OCI-LY1 (cell line): ENCODE data around the gene ZNF22.

Experiments
- H2AFZ ChIP-seq: fragments of 200-600 bp; sonication (generic), shearing (Covaris generic); 2 replicates; pipeline ENCODE4 v1.6.0; 2014; ENCODE audit warnings: antibody characterized with exemption, mild to moderate bottlenecking, low read length
- H3F3A ChIP-seq: fragments of 200-600 bp; sonication (generic), shearing (Covaris generic); 2 replicates; pipeline ENCODE4 v1.6.0; 2014; ENCODE audit warnings: mild to moderate bottlenecking, antibody characterized with exemption, low read length, moderate library complexity; ENCODE audit not compliant: insufficient read depth
- H3K27ac ChIP-seq: fragments of 200-600 bp; sonication (generic); 2 replicates; pipeline ENCODE4 v1.5.1; 2014; ENCODE audit warnings: low read length, mixed run types, mild to moderate bottlenecking, low read depth; ENCODE audit not compliant: poor library complexity, severe bottlenecking
- H3K27me3 ChIP-seq: fragments of 200-600 bp; sonication (generic); 2 replicates; pipeline ENCODE4 v1.6.0; 2014; ENCODE audit warnings: antibody characterized with exemption, mild to moderate bottlenecking, low read length, moderate library complexity; ENCODE audit not compliant: insufficient read depth
- H3K36me3 ChIP-seq: fragments of 200-600 bp; sonication (generic); 2 replicates; pipeline ENCODE4 v1.6.1; 2014; ENCODE audit warnings: mild to moderate bottlenecking, antibody characterized with exemption, low read length, moderate library complexity, mixed read lengths; ENCODE audit not compliant: insufficient read depth
- H3K4me1 ChIP-seq: fragments of 200-600 bp; sonication (generic); 2 replicates; pipeline ENCODE4 v1.5.1; 2014; ENCODE audit warnings: mild to moderate bottlenecking, low read length, moderate library complexity; ENCODE audit not compliant: insufficient read depth, severe bottlenecking
- H3K4me2 ChIP-seq: fragments of 200-600 bp; sonication (generic), shearing (Covaris generic); 2 replicates; pipeline ENCODE4 v1.6.1; 2014; ENCODE audit warnings: low read length
- H3K4me3 ChIP-seq: fragments of 200-600 bp; sonication (generic); 2 replicates; pipeline ENCODE4 v1.5.1; 2014; ENCODE audit warnings: low read length, low read depth, mild to moderate bottlenecking, mixed read lengths; ENCODE audit not compliant: poor library complexity, severe bottlenecking
- H3K79me2 ChIP-seq: fragments of 200-600 bp; shearing (Covaris generic); 2 replicates; pipeline ENCODE4 v1.6.1; 2016; ENCODE audit warnings: mixed run types, low read length, mixed read lengths; ENCODE audit not compliant: insufficient read depth
- H3K9ac ChIP-seq: fragments of 200-600 bp; sonication (generic), shearing (Covaris generic); 2 replicates; pipeline ENCODE4 v1.6.1; 2014; ENCODE audit warnings: mild to moderate bottlenecking, low read length, mixed read lengths
- H3K9me2 ChIP-seq: fragments of 200-600 bp; sonication (generic), shearing (Covaris generic); 2 replicates; pipeline ENCODE4 v1.6.1; 2014; ENCODE audit warnings: low read depth, mild to moderate bottlenecking, low read length, mixed read lengths
- H3K9me3 ChIP-seq: fragments of 200-600 bp; shearing (Covaris generic); 2 replicates; pipeline ENCODE4 v1.6.1; 2014; ENCODE audit warnings: low read length, mixed read lengths
- H4K20me1 ChIP-seq: fragments of 200-600 bp; sonication (generic), shearing (Covaris generic); 2 replicates; pipeline ENCODE4 v1.6.0; 2016; ENCODE audit warnings: mild to moderate bottlenecking, low read length; ENCODE audit not compliant: insufficient read depth
- CTCF ChIP-seq: fragments of 200-600 bp; sonication (generic), shearing (Covaris generic); IDR thresholded peaks from 2 replicates; pipeline ENCODE4 v1.5.1; 2017; ENCODE audit warnings: mild to moderate bottlenecking, antibody characterized with exemption, low read length, moderate library complexity, mixed read lengths
- EZH2 ChIP-seq: fragments of 200-600 bp; sonication (generic), shearing (Covaris generic); IDR thresholded peaks from 2 replicates; pipeline ENCODE4 v1.8.0; 2017; ENCODE audit warnings: borderline replicate concordance, mixed run types, mild to moderate bottlenecking, antibody characterized with exemption, low read length, moderate library complexity, mixed read lengths

Gene ZNF22

GRCh38 chr10:45050551-45051235, 50.0 kb downstream of the ZNF22 start:
- Histone ChIP-seq H3K9me2 (no peaks in the 10 kb centered on the region), H3K9ac (no peak overlapping the region), H3K9me3 (no peaks in the 10 kb centered on the region), H3K4me2 (no peak overlapping the region), H2AFZ (no peak overlapping the region), H3K27me3 (no peaks in the 10 kb centered on the region), H3K4me1 (no peaks in the 10 kb centered on the region), H3K79me2 (no peaks in the 10 kb centered on the region), H3K36me3 (no peaks in the 10 kb centered on the region), H3K27ac (no peak overlapping the region), H3K4me3 (no peak overlapping the region), H3F3A (no peaks in the 10 kb centered on the region), H4K20me1 (no peaks in the 10 kb centered on the region)
- TF ChIP-seq CTCF: no peak
- TF ChIP-seq EZH2: no peak

GRCh38 chr10:45052700-45053099, 52.0 kb downstream of the ZNF22 start:
- no peaks in the 10 kb centered on the region for H3K27me3 ChIP-seq
- no peaks in the 10 kb centered on the region for H3K4me1 ChIP-seq
- no peaks in the 10 kb centered on the region for H3K79me2 ChIP-seq
- H3K4me3 ChIP-seq: no peak overlapping the region
- H3K27ac ChIP-seq: no peak overlapping the region
- no peak overlapping the region for H2AFZ ChIP-seq
- no peak overlapping the region for H3K9ac ChIP-seq
- no peaks in the 10 kb centered on the region for H4K20me1 ChIP-seq
- no peak for TF ChIP-seq EZH2
- no peak for TF ChIP-seq CTCF
- H3K4me2 ChIP-seq: no peak overlapping the region
- no peaks in the 10 kb centered on the region for H3K9me2 ChIP-seq
- no peaks in the 10 kb centered on the region for H3K36me3 ChIP-seq
- no peaks in the 10 kb centered on the region for H3K9me3 ChIP-seq
- H3F3A ChIP-seq: no peaks in the 10 kb centered on the region

- Histone ChIP-seq H3K9ac (no peak overlapping the region), H3K27ac (no peak overlapping the region), H3F3A (no peaks in the 10 kb centered on the region), H3K79me2 (no peaks in the 10 kb centered on the region), H3K4me2 (no peak overlapping the region), H2AFZ (no peak overlapping the region), H3K36me3 (no peaks in the 10 kb centered on the region), H3K9me3 (no peaks in the 10 kb centered on the region), H3K4me3 (no peak overlapping the region), H3K4me1 (no peaks in the 10 kb centered on the region), H4K20me1 (no peaks in the 10 kb centered on the region), H3K27me3 (no peaks in the 10 kb centered on the region), H3K9me2 (no peaks in the 10 kb centered on the region)
- TF ChIP-seq EZH2 (no peak), CTCF (no peak)
Measured at GRCh38 chr10:45053569-45054100, 52.9 kb downstream of the ZNF22 start.
